ENCODE measurements around the gene TEX9.
"Not testable (repeated sequence)": the region's sequence is repeated elsewhere in the genome, so short reads cannot be mapped to it uniquely, and the experiment has no call there.

The TEX9 gene

DNA sequence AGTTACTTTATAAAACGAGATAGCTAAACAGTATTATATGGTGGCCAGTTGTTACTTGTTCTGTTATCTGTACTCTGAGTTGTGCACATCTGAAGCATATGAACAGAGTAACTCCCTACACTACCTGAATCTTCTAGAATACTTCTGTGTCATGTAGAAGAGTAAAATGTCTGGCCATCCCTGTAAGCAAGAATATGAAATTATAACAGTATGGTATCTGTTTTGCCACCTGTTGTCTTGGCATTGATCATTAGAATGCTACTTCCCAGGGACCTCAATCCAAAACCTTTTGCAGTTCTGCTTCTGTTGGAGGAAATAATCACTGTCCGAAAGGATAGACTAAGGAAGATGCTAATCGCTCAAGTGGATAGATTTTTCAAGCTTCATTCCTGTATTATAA lies 1.9 kb downstream of the TEX9 start:
- no peak for DNase-seq

DNA sequence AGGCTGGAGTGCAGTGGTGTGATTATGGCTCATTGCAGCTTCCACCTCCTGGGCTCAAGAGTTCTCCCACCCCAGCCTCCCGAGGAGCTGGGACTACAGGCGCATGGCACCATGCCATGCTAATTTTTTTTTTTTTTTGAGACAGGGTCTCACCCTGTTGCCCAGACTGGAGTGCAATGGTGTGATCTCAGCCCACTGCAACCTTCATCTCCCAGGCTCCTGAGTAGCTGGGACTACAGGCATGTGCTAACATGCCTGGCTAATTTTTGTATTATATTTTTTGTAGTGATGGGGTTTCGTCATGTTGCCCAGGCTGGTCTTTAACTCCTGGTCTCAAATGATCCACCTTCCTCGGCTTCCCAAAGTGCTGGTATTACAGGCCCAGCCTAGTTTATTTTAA lies 4.0 kb downstream of the TEX9 start:
- peak in 1 of 2 experiments; percentile 28 for DNase-seq

DNA sequence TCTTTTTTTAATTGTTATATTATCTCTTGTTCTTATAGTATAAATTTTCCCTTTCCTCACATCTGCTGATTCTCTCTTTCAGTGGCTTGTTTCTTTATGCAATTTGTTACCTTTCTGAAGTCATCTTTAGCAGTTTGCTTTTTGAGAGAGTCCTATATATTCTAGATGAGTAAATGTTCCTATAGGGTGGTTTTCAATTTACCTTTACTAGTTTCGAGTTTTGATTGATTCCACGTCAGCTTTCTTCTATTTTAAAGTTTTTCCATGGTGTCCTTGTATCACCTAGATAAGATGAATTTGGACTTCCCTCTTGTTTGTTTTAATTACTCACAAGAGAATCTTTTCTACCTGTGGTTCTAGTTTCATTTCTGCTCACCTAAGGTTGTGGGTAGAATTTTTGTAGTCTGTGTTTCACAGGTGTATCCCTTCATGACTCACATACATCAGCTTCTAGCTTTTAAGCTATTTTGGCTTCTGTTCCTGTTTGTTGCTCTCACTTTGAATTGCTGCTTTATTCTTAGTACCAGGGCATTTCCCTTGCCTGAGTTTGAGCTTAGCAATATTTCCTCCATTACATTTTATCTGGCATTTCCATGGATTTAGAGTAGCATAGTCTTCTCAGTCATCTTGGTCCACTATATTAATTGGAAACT lies 6.4 kb downstream of the TEX9 start:
- DNase-seq = no peak

DNA sequence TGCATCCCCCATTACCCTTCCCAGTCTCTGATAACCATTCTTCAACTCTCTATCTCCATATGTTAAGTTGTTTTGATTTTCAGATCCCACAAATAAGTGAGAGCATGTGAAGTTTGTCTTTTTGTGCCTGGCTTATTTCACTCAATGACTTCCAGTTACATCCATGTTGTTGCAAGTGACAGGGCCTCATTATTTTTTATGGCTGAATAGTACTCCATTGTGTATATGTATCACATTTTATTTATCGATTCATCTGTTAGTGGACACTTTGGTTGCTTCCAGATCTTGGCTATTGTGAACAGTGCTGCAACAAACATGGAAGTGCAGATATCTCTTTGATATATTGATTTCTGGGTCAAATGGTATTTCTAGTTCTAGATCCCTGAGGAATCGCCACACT lies 9.5 kb downstream of the TEX9 start:
- DNase-seq = not testable (repeated sequence)

DNA sequence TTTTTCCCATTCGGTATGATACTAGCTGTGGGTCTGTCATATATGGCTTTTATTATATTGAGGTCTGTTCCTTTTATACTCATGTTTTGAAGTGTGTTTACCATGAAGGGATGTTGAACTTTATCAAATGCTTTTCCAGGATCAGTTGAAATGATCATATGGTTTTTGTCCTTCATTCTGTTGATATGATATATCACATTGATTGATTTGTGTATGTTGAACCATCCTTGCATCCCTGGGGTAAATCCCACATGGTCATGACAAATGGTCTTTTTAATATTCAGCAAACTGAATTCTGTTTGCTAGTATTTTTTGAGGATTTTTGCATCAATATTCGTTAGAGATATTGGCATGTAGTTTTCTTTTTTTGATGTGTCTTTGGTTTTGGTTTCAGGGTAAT lies 12.6 kb downstream of the TEX9 start:
- DNase-seq = not testable (repeated sequence)

DNA sequence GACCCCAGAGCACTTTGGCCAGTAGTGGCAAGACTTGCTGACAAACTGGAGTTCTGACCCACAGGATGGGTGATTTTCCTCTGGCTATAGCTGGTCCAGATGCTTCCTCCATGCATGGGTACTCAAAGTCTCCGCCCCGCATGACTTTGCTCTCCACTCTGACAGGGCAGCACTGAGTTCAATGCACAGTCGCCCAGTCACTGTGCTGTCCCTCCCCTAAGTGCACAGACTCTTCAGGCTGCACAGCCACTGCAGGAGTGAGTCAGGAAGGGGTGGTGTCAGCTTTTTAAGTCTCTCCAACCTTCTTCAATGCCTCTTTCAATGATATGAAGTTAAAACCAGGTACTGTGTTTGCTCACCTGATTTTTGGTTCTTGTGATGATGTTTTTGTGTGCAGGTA lies 17.8 kb downstream of the TEX9 start:
- DNase-seq = no peak

DNA sequence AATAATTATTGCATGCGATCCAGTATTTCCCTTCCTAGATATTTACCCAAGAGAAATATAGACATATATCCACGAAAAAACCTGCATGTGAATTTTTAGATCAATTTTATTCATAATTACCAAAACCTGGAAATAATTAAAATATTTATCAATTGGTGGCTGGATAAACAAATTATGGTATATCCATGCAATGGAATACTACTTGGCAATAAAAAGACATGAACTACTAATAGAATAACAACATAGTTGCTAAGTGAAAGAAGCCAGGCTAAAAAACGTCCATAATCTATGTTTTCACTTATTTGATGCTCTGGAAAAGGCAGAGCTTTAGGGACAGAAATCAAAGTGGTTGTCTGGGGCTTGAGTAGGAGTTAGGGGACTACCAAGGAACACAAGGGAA lies 20.7 kb downstream of the TEX9 start:
- no peak for DNase-seq

DNA sequence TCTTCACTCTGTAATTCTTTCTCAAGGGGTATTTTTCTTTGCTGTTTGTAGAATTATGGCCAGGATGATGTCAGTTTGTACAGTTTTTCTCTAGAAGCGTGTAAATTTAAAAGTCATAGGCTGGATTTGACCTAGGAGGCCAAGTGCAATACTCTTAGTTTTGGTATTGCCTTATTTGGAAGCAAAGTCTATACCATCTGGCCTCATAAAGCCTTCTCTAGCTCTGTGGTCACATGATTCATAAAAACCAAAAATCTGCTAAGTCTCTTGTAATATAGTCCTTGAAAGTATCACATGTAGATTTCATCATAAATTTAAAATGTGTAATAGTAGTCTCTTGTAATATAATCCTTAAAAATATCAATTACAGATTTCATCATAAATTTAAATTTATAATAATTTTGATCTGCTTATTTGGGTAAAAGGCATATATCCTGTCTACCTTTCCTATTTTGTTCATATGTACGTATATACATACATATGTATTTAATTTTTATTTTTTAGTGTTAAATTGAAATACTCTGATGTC lies 25.6 kb downstream of the TEX9 start:
- no peak for DNase-seq

DNA sequence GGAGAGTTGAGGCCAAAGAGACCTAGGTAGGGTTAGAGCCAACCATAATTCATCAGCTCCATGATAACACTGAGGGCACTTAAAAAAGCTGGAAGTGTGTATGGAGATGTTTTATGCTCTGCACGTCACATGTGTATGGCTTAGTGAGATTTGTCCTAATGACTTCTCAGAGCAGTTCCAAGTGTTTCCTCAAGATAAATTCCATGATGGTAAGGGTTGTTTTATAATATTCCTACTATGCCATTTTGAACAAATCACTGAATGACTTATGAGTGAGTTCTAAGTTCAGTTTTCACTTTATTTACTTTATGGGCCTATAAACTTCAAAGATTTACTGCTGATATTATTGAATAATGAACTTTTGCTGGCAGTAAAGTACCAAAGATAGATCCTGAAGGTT lies 28.1 kb downstream of the TEX9 start:
- no peak for DNase-seq

DNA sequence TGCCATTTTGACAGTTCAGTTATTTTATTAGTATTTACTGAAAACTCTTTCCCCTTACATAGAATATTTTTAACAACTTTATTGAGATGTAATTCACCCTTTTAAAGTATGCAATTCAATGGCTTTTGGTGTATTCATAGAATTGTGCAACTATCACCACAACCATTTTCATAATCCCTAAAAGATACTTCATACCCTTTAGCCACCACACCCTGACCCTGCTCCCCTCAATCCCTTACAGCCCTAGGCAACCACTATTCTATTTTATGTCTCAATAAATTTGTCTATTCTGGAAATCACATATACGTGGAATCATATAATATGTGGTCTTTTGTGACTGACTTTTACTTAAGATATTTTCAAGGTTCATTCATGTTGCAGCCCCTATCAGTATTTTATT lies 29.7 kb downstream of the TEX9 start:
- DNase-seq = no peak

DNA sequence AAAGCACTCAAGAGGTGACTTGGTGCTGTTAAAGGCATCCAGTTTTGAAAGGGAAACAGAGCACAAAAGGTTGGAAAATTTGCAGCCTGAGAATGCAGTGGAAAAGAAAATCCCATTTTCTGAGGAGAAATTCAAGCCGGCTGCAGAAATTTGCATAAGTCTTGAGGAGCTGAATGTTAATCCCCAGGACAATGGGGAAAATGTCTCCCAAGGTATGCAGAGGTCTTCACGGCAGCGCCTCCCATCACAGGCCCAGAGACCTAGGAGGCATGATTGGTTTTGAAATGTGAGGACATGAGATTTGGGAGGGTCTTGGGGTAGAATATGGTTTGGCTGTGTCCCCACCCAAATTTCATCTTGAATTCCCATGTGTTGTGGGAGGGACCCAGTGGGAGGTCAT lies 32.1 kb downstream of the TEX9 start:
- not testable (repeated sequence) for DNase-seq

DNA sequence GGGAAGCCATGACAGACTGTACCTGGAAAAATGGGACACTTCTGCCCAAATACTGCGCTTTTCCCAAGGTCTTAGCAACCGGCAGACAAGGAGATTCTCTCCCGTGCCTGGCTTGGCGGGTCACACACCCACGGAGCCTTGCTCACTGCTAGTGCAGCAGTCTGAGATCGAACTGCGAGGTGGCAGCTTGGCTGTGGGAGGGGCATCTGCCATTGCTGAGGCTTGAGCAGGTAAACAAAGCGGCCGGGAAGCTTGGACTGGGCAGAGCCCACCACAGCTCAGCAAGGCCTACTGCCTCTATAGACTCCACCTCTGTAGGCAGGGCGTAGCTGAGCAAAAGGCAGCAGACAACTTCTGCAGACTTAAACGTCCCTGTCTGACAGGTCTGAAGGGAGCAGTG lies 34.0 kb downstream of the TEX9 start:
- not testable (repeated sequence) for DNase-seq

DNA sequence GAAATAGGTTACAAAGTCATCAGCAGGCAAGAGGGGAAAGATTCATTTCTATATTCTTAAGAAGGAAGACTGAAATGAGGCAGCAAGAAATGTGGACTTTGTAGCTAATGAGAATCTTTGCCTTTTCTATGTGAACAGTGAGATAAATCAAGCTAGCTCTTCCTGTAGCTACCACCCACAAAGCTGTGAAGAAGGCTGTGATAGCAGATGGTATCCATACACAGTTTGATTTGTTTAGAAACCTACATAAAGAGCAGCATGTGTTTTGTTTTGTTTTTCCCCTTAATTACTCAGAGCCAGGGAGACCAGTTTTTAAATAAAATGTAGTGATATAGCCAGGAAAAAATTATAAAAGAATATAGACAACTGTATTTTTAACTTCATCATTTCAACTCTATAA lies 45.5 kb downstream of the TEX9 start:
- no peak for DNase-seq

DNA sequence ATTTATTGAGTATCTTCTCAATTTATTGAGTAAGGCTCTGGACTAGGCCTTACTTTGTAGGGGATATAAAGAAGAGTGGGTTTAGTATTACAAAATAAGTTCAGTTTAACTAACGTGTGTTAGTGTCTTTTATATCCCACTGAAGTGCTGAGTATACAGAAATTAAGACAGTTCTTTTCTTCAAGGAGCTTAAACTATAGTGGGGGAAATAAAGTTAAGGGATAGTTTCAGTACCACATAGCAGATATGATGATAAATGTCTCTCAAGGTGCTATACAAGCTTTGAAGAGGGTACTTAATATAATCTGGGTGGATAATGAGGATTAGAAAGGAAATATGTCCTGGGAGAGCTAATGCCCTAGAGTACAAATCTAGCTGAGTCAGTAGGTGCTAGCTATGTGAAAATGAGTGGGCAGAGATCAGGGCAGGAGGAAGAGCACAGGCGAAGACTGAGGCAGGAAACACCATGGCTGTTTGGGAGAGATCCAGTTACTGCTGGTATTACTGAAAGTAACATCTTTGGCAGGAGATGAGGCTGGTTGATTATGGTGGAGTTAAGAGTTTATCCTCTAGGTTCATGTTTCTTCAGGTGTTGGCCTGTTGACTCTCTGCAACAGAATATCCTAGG lies 46.0 kb downstream of the TEX9 start:
- no peak for DNase-seq

DNA sequence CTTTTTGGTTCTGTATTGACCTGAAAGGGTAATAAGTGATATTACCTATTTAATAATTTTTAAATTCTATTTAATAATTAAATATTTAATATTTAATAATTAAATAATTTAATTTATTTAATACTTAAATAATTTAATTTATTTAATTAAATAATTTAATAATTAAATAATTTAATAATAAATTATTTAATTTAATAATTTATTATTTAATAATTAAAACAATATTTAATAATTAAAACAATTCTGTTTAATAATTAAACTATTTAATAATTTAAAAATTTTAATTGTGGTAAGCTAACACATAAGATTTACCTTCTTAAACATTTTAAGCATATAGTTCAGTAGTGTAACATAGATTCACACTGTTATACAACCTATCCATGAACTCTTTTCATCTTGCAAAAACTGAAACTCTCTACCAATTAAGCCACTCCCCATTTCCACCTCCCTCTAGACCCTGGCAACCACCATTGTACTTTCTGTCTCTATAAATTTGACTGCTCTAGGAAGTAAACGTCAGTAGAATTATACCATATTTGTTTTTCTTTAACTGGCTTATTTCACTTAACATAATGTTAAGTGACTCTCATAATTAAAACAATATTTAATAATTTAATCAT lies 48.0 kb downstream of the TEX9 start:
- DNase-seq = not testable (repeated sequence)

DNA sequence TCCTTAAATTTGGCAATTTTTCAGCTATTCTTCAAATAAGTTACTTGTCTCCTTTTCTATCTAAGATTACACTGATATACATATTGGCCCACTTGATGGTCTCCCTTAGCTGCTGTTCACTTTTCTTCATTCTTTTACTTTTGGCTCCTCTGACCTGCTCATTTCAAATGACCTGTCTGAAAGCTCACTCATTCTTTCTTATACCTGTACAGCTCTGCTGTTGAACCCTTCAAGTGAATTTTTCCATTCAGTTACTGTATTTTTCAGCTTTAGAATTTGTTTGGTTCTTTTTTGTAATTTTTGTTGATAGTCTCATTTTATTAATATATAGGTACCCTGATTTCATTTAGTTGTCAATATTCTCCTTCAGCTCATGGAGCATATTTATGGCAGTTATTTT lies 60.0 kb downstream of the TEX9 start:
- no peak for DNase-seq

DNA sequence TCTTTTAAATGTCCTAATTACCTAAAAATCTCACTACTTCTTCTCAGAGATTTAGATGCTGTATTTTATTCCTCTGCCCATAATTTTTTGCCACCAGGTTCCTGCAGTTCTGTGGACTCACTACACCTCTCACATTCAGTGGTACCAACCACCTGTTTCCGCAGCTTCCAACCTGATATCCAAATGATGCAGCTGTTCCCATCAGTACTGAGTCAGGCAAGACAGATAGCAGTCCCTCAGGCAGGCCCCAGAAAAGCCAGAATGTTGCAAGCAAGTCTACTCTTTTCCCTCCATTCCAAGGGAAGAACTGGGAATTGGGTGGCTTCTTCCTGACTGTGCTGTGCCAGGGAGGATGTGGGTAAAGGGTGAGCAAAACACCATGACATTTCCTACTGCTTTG lies 60.8 kb downstream of the TEX9 start:
- DNase-seq = no peak

DNA sequence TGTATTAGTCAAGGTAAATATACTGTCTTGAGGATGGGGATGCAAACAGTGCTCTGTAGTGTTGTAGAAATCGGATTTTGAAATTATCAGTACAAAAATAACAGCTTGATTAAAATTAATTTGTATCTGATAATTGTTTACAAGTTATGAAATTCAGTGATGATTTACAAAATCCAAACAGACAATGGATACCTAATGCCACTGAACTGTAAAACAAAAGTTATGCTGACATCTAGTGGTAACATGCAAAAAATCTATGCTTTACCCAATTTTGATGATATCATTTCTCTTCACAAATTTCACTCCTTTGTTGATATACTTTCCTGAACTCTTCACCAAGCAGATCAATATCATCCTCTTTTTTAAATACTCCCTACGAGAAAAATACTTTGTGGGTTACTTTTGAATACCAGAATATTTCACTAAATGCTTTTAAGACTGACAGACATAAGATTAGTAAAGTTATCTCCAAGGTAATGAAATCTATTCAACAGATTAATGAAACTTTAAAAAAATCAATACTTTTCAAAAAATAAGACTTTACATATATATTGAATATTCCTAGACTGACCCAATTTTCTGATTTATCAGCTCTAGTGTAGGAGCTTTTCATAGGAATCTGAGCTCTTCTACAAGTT lies 63.7 kb downstream of the TEX9 start:
- peak in 1 of 2 experiments; percentile 1 for DNase-seq

DNA sequence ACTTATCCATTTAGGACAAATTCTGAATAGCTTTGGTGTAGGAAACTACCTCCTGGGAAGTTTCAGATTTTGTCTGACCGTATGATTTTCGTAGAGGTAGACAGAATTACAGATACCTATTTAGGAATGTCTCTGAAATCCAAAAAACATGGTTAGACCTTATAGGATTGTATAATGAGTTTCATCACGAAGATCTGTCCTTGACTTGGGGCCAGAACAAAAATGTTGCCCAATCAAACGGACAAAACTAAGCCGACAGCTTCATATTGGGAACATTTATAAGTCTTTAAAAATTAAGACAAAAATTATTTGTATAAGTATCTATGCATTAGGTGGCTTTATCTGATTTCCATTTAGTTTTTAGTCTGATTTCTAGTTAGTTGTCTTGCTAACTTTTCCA lies 67.1 kb downstream of the TEX9 start:
- DNase-seq = no peak

DNA sequence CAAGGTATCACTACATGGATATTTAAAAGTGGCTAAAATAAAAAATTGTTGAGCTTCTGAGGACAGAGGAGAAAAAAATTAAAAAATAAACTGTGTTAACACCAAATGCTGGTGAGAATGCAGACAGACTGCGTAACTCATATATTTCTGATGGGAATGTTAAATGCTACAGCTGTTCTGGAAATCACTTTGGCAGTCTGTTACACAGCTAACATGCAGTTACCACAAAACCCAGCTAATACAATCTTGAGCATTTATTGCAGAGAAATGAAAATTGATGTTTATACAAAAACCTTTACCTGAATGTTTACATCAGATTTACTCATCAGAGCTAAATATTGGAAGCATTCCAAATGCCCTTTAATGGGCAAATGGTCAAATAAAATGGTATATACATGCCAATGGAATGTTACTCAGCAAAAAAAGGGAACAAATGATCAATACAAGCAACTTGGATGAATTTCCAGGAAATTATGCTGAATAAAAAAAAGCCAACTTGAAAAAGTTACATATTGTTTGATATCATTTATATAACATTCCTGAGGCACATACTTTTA lies 75.1 kb downstream of the TEX9 start:
- no peak for DNase-seq

DNA sequence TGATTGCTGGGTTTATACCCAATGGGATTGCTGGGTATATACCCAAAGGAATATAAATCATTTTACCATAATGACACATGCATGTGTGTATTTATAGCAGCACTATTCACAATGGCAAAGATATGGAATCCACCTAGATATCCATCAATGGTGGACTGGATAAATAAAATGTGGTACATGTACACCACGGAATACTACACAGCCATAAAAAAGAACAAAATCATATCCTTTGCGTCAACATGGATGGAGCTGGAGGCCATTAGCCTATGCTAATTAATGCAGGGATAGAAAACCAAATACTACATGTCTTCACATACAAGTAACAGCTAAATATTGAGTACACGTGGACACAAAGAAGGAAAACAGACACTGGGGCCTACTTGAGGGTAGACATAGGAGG lies 77.1 kb downstream of the TEX9 start:
- no peak for DNase-seq

DNA sequence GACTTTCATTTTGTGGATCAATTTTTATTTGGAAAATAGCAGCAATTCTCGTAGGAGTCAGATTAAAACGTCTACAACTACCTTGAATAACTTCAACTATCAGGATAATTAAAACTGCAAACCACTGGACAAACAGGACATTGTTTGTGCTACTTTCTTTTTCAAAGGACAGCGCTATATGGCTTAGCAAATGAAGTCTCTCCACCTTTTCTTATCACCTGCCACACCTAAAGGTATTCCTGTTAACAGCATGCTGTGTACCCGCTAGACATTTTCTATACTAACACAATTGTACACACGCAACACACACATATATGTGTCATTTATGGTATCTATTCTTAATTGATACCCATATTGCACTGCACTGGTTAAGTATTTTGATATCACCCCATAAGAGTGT lies 80.5 kb downstream of the TEX9 start:
- no peak for DNase-seq

DNA sequence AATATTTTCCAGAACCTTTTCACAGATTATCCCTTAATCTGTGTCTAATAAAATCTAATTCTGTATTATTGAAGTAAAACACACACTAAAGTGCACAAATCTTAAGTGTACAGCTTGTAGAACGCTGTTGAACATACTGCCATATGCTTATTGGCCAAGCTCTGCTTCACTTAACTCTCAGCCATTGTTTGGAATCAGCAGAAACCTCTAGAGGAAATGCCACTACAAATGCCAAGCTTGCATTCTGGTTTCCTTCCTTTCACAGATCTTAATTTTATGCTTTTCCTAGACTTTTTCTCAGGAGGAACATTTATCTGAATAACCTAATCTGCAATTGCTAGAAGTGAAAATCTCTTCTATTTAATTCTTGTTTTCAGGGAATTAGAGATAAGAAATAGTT lies 89.6 kb downstream of the TEX9 start:
- DNase-seq = no peak

DNA sequence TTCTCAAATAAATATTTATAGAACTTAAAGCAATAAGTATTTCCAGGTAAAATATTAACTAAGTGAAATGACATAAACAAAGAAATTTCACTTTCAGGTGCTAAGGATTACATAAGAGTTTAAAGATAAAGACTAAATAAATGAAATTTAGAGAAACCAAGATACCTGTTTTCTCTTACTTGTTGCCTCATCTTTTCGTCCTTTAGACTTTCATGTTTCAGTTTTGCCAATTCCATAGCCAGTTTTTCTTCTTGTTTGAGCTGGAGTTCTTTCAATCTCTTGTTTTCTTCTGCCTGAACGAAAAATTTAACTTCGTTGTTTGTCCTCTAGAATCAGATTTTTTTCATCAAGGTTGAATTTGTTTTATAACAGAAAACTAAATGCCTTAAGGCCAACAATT lies 91.0 kb downstream of the TEX9 start:
- DNase-seq = no peak
